Choroid plexus epithelial cell (primary cell): ENCODE results near the gene KCNJ12.

ENCODE experiments used
- DNase-seq: peaks from one replicate; pipeline ENCODE4 v3.0.0-alpha.2; 2010; ENCODE audit warnings: low read depth
- H3K4me3 ChIP-seq: 2 replicates; pipeline ENCODE4 v1.5.1; 2011; ENCODE audit warnings: low read depth, mild to moderate bottlenecking, control low read depth, low read length, moderate library complexity
- TF ChIP-seq, protein P1 (sequence below): conservative IDR thresholded peaks from 2 replicates; pipeline ENCODE4 v1.5.1; 2011; ENCODE audit warnings: low read depth, mild to moderate bottlenecking, control low read depth, inconsistent platforms, low read length, moderate library complexity

The KCNJ12 gene

DNA sequence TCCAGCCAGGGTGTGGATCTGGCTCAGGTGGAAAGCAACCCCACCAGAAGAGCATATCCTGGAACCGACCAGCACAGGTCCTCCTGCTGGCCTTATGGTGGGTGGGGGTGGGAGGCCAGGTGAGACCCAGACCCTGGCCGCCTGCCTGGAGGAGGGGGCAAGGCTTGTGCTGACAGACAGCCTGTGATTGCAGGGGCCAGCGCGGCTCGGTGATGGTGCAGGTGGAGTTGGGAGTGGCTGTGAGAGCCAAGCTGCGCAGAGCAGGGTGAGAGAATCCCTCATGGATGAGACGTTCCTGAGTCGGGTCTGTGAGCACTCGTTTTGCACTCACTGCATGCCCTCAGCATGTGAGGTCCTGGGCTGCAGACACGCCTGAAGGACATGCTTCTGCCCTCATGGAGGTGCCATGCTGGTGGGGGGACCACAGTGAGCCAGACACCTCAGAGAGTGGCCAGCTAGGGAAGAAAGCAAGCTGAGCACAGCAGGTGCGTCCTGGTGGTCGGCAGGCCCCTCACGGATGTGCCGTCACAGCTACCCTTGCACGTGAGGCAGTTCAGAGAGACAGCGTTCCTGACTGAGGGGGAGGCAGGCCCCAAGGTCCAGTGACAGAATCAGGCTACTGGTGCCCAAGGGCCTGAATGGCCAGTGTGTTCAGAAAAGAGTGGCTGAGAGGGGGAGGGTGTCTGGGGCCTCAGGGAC lies 3.8 kb upstream of the KCNJ12 start:
- TF ChIP-seq, protein P1, sequence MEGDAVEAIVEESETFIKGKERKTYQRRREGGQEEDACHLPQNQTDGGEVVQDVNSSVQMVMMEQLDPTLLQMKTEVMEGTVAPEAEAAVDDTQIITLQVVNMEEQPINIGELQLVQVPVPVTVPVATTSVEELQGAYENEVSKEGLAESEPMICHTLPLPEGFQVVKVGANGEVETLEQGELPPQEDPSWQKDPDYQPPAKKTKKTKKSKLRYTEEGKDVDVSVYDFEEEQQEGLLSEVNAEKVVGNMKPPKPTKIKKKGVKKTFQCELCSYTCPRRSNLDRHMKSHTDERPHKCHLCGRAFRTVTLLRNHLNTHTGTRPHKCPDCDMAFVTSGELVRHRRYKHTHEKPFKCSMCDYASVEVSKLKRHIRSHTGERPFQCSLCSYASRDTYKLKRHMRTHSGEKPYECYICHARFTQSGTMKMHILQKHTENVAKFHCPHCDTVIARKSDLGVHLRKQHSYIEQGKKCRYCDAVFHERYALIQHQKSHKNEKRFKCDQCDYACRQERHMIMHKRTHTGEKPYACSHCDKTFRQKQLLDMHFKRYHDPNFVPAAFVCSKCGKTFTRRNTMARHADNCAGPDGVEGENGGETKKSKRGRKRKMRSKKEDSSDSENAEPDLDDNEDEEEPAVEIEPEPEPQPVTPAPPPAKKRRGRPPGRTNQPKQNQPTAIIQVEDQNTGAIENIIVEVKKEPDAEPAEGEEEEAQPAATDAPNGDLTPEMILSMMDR, result no peak
- DNase-seq, result no peak
- H3K4me3 ChIP-seq, result no peak overlapping the region

DNA sequence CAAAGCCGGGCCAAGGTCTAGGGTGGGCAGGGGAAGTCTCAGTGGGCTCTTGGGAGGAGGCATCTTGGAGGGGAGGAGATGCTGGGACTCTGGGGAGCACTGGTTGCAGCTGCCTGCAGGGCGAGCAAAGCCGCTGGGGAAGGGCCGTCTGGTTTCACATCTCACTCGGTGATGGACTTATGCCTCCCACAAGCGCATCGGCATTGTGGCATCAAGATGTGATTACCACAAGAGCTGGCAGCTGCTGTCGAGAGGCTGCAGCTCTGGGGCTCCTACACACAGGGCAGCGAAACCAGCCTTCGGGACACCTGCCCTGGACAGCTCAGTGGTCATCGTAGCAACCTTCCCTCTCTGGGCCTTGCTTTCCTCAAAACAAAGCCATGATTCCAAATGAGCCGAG lies 3.1 kb upstream of the KCNJ12 start:
- H3K4me3 ChIP-seq, result no peak overlapping the region
- DNase-seq, result no peak
- TF ChIP-seq, protein P1, result no peak

- TF ChIP-seq, protein P1, result no peak
- DNase-seq, result no peak
- no peak overlapping the region for H3K4me3 ChIP-seq
These were observed 2.3 kb upstream of the KCNJ12 start for GRCh38 chr17:21373696-21374440.

- DNase-seq, result no peak
- H3K4me3 ChIP-seq, result no peak overlapping the region
- TF ChIP-seq, protein P1, result peak; percentile 7
These were observed 1.6 kb upstream of the KCNJ12 start for GRCh38 chr17:21374441-21375161.

DNA sequence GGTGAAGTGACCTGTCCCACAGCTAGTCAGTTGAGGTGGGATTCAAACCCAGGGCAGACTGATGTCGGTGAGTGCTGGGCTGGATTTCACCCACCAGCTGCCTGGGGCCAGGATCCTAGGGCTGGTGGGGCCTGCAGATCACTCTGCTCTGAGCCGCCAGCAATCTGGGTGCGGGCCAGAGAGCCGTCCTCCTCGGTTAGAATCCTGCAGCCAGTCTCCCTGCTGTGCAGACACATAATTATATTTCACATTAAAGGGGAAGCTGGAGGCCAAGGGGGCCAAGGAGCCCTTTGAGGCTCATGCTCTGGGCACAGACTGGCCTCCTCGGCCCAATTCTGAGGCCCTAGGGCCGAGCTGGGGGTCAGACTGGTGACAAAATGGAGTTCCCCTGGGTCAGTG lies 996 bp upstream of the KCNJ12 start:
- TF ChIP-seq, protein P1, result no peak
- no peak overlapping the region for H3K4me3 ChIP-seq
- no peak for DNase-seq

GRCh38 chr17:21375757-21376080 lies 438 bp upstream of the KCNJ12 start:
- no peak for DNase-seq
- TF ChIP-seq, protein P1, result no peak
- no peak overlapping the region for H3K4me3 ChIP-seq
